Vagina (tissue), 2 donors: ENCODE data around the gene HADHB. TPM values are rescaled to one million over a fixed set of nuclear protein-coding genes. Genes with fewer than 3 reads are reported as not detected.
"Not testable (repeated sequence)": the region's sequence is repeated elsewhere in the genome, so short reads cannot be mapped to it uniquely, and the experiment has no call there.

Experiments used
- DNase-seq, 2 donors: peaks; one replicate each; pipeline ENCODE4 v3.0.0-alpha.2; 2017; ENCODE audit errors: extremely low spot score in 2 of 2
- H3K27ac ChIP-seq: fragments of 200-600 bp; sonication (generic); one replicate; pipeline ENCODE4 v1.5.1; 2019
- H3K27me3 ChIP-seq: fragments of 200-600 bp; sonication (generic); one replicate; pipeline ENCODE4 v1.5.1; 2019
- H3K36me3 ChIP-seq, 2 donors: fragments of 200-600 bp; sonication (generic); one replicate each; pipeline ENCODE4 v1.5.1; 2017 to 2019
- H3K4me1 ChIP-seq: fragments of 200-600 bp; sonication (generic); one replicate; pipeline ENCODE4 v1.5.1; 2019
- H3K4me3 ChIP-seq, 2 donors: fragments of 200-600 bp; sonication (generic); 1 replicate in 1 of 2; 2 replicates in 1 of 2; pipeline ENCODE4 v1.5.1; 2016 to 2019
- H3K9me3 ChIP-seq: fragments of 200-600 bp; sonication (generic); one replicate; pipeline ENCODE4 v1.5.1; 2019
- POLR2A ChIP-seq, 2 donors: fragments of 450-650 bp; IDR thresholded peaks; one replicate each; pipeline ENCODE4 v1.6.1; 2017; ENCODE audit warnings: antibody characterized with exemption in 2 of 2, mild to moderate bottlenecking in 2 of 2, moderate library complexity in 2 of 2
- POLR2AphosphoS5 ChIP-seq, 2 donors: sonication (generic); formaldehyde crosslinking; IDR thresholded peaks; one replicate each; pipeline ENCODE4 v1.9.0; 2017; ENCODE audit warnings: antibody characterized with exemption in 2 of 2, mild to moderate bottlenecking in 2 of 2, low read depth in 1 of 2; ENCODE audit not compliant: insufficient read depth in 1 of 2
- intact Hi-C: fragments of 100-400 bp; cut with DNase I; formaldehyde crosslinking; loops from one replicate; pipeline ENCODE4 v1.15.1; 2023
- total RNA-seq: library from RNA; depleted of rRNA; stranded (reverse); fragments of >200 nt; gene quantifications from one replicate; pipeline ENCODE4 v1.2.3, GENCODE V29; 2016
- TF ChIP-seq, protein P1 (sequence below), 3 experiments: fragments of 450-650 bp in 2 of 3; fragments of 200-600 bp in 1 of 3; sonication (generic) in 1 of 3; IDR thresholded peaks; one replicate each; pipeline ENCODE4 v1.5.1; 2017 to 2019; ENCODE audit warnings: antibody characterized with exemption in 3 of 3, mild to moderate bottlenecking in 2 of 3, moderate library complexity in 2 of 3

The HADHB gene
- total RNA-seq, 1 donor from 2014 or later, result 127 TPM

DNA sequence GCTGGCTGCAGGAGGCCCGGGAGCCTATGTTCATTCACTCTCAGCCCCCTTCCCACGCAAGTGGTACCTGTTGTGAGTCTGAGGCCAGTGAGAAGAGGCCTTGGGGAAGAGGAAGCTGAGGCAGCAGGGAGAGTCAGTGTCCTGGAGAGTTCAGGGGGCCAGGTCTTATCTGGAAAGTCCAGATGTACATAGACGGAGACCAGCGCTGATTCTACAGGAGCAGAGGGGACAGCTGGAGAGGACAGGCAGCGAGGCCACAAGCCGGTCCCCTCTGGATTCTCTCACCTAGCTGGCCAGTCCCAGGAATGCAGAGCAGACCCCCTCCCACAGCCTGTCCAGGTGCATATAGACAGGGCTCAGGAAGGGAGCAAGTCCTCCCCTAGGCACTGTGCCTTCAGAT is 72.1 kb downstream of the HADHB start:
- TF ChIP-seq POLR2A (IDR thresholded peaks at IDR 0.05), result no peak
- TF ChIP-seq POLR2AphosphoS5 (IDR thresholded peaks at IDR 0.05; ENCODE audit: insufficient read depth in 1 of 2, low read depth in 1 of 2), result no peak
- TF ChIP-seq, protein P1, sequence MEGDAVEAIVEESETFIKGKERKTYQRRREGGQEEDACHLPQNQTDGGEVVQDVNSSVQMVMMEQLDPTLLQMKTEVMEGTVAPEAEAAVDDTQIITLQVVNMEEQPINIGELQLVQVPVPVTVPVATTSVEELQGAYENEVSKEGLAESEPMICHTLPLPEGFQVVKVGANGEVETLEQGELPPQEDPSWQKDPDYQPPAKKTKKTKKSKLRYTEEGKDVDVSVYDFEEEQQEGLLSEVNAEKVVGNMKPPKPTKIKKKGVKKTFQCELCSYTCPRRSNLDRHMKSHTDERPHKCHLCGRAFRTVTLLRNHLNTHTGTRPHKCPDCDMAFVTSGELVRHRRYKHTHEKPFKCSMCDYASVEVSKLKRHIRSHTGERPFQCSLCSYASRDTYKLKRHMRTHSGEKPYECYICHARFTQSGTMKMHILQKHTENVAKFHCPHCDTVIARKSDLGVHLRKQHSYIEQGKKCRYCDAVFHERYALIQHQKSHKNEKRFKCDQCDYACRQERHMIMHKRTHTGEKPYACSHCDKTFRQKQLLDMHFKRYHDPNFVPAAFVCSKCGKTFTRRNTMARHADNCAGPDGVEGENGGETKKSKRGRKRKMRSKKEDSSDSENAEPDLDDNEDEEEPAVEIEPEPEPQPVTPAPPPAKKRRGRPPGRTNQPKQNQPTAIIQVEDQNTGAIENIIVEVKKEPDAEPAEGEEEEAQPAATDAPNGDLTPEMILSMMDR (IDR thresholded peaks at IDR 0.05), result no peak
- H3K9me3 ChIP-seq, result no peaks in the 10 kb centered on the region
- no peaks in the 10 kb centered on the region for H3K36me3 ChIP-seq
- H3K27ac ChIP-seq, result no peak overlapping the region
- H3K4me3 ChIP-seq, result no peak overlapping the region
- H3K4me1 ChIP-seq, result no peaks in the 10 kb centered on the region
- H3K27me3 ChIP-seq, result no peaks in the 10 kb centered on the region
- DNase-seq, result no peak
- intact Hi-C loops, result no loop called here

DNA sequence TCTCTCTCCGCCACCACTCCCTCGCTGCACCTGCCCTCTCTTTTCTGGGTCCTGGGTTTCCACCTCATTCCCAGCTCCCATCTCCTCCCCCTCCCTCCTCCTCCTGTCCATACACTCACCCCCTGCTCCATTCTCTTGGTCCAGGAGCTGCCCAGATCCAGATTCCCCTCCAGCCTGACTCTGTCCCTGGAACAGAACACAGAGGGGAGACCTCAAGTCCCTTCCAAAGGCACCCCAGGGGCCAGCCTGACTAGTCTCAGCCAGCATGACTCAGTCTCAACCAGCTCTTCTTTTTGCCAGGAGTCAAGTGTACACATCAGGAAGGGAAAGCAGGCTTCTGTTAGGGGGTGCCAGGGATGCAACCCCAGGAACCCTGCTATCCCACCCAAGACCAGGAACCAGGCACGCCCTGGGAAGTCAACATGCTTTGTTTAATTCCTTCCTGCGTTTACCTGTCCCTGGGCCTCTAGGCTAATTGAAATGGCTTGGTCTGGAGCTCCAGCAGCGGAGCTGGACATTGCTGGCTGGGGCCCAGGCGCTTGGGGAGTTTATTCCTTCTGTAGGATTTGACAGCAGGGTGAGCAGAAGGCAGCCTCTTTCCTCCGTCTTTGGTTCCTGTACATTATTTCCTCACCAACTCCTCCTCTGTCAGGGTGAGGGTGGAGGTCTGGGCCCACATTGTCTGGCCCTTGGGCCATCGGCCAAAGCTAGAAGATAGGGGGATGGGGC is 72.8 kb downstream of the HADHB start:
- Histone ChIP-seq H3K4me1 (no peaks in the 10 kb centered on the region), H3K9me3 (no peaks in the 10 kb centered on the region), H3K4me3 (no peak overlapping the region), H3K36me3 (no peaks in the 10 kb centered on the region), H3K27ac (no peak overlapping the region), H3K27me3 (no peaks in the 10 kb centered on the region)
- intact Hi-C loops, result no loop called here
- TF ChIP-seq POLR2AphosphoS5 (IDR thresholded peaks at IDR 0.05; ENCODE audit: insufficient read depth in 1 of 2, low read depth in 1 of 2) (no peak), POLR2A (IDR thresholded peaks at IDR 0.05) (no peak)
- TF ChIP-seq, protein P1 (IDR thresholded peaks at IDR 0.05), result no peak
- no peak for DNase-seq

DNA sequence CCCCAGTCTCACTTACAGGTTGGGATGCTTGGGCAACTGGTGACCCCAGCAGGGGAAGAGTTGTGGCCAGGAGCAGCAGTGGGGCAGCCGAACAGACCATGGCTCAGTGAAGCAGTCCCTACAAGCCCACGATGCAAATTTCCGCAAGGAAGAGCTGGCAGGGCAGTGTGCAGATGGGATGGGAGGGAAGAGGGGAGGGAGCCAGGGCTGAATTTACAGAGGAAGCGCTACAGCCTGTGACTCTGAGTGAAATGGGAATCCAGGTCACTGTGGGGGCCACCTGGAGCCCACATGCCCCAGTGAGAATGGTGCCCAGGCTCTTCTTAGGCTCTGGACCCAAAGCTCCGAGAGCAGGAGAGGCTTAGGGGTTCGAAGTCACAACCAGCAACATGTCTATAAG is 74.2 kb downstream of the HADHB start:
- Histone ChIP-seq H3K9me3 (no peaks in the 10 kb centered on the region), H3K4me1 (no peaks in the 10 kb centered on the region), H3K27me3 (no peaks in the 10 kb centered on the region), H3K36me3 (no peaks in the 10 kb centered on the region), H3K4me3 (no peak overlapping the region), H3K27ac (no peak overlapping the region)
- DNase-seq, result no peak
- intact Hi-C loops, result no loop called here
- TF ChIP-seq POLR2AphosphoS5 (IDR thresholded peaks at IDR 0.05; ENCODE audit: insufficient read depth in 1 of 2, low read depth in 1 of 2) (no peak), POLR2A (IDR thresholded peaks at IDR 0.05) (no peak)
- TF ChIP-seq, protein P1 (IDR thresholded peaks at IDR 0.05), result no peak

DNA sequence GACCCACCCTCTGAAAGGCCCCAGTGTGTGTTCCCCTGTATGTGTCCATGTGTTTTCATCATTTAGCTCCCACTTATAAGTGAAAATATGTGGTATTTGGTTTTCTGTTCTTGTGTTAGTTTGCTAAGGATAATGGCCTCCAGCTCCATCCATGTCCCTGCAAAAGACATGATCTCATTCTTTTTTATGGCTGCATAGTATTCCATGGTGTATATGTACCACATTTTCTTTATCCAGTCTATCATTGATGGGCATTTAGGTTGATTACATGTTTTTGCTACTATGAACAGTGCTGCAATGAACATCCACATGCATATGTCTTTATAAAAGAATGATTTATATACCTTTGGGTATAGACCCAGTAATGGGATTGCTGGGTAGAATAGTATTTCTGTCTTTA is 79.7 kb downstream of the HADHB start:
- H3K27ac ChIP-seq, DNase-seq, H3K27me3 ChIP-seq, H3K36me3 ChIP-seq, H3K9me3 ChIP-seq, H3K4me3 ChIP-seq, intact Hi-C loops, H3K4me1 ChIP-seq: not testable (repeated sequence)

DNA sequence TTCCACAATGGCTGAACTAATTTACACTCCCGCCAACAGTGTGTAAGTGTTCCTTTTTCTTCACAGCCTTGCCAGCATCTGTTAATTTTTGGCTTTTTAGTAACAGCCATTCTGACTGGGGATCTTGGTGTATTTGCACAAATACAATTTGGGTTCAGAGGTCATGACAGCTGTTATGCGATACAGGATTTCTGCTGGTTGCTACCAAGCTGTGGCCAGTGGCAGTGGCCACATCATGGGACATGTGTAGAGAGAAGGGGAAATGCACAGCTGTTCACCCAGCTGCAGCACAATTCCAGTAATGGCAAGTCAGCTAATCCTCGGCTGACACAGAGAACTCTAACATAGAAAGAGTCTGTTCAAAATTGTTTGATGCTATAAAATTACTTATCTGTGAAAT is 80.2 kb downstream of the HADHB start:
- H3K4me1 ChIP-seq, result no peaks in the 10 kb centered on the region
- H3K4me3 ChIP-seq, result no peak overlapping the region
- intact Hi-C loops, result loop anchor here (5.0 kb wide), 1 partner anchor 933 kb away; no protein-coding TSS in a partner anchor
- no peaks in the 10 kb centered on the region for H3K36me3 ChIP-seq
- DNase-seq, result no peak
- no peaks in the 10 kb centered on the region for H3K27me3 ChIP-seq
- H3K27ac ChIP-seq, result no peak overlapping the region
- H3K9me3 ChIP-seq, result no peaks in the 10 kb centered on the region
- TF ChIP-seq, protein P1 (IDR thresholded peaks at IDR 0.05), result no peak
- TF ChIP-seq POLR2A (IDR thresholded peaks at IDR 0.05) (no peak), POLR2AphosphoS5 (IDR thresholded peaks at IDR 0.05; ENCODE audit: insufficient read depth in 1 of 2, low read depth in 1 of 2) (no peak)
